Measurements from ENCODE around the gene KCNK4. TPM values are rescaled to one million over a fixed set of nuclear protein-coding genes. Genes with fewer than 3 reads are reported as not detected.

The KCNK4 gene
- total RNA-seq, 1 donor from 2014 or later: 0.17 TPM

Other genes with a start within 250 kb of the KCNK4 start
- 17.5 and 29.3 TPM in 2 replicates for gene MACROD1, start 125.2 kb upstream of the KCNK4 start, total RNA-seq
- 139 and 191 TPM in 2 replicates for gene STIP1, start 105.1 kb upstream of the KCNK4 start, total RNA-seq
- gene FERMT3, start 84.6 kb upstream of the KCNK4 start, total RNA-seq: 6.5 and 26.5 TPM in 2 replicates
- gene TRPT1, start 65.1 kb upstream of the KCNK4 start, total RNA-seq: 24.1 and 45.6 TPM in 2 replicates
- 43.2 and 44.6 TPM in 2 replicates for gene NUDT22, start 65.0 kb upstream of the KCNK4 start, total RNA-seq
- 7.0 and 17.4 TPM in 2 replicates for gene DNAJC4, start 60.8 kb upstream of the KCNK4 start, total RNA-seq
- 20.4 and 23.1 TPM in 2 replicates for gene VEGFB, start 56.7 kb upstream of the KCNK4 start, total RNA-seq
- 43.9 and 45.6 TPM in 2 replicates for gene FKBP2, start 50.2 kb upstream of the KCNK4 start, total RNA-seq
- gene PPP1R14B, start 44.4 kb upstream of the KCNK4 start, total RNA-seq: 238 and 297 TPM in 2 replicates
- gene PLCB3, start 39.8 kb upstream of the KCNK4 start, total RNA-seq: 37.8 and 54.6 TPM in 2 replicates
- 57.2 and 65.9 TPM in 2 replicates for gene BAD, start 6.6 kb upstream of the KCNK4 start, total RNA-seq
- gene GPR137, start 5.5 kb upstream of the KCNK4 start, total RNA-seq: 11.5 and 12.1 TPM in 2 replicates
- not detected in 2 replicates for gene CATSPERZ, start 9.1 kb downstream of the KCNK4 start, total RNA-seq
- 60.3 and 76.7 TPM in 2 replicates for gene ESRRA, start 14.2 kb downstream of the KCNK4 start, total RNA-seq
- 202 and 290 TPM in 2 replicates for gene TRMT112, start 26.3 kb downstream of the KCNK4 start, total RNA-seq
- gene PRDX5, start 26.8 kb downstream of the KCNK4 start, total RNA-seq: 129 and 245 TPM in 2 replicates
- 0.56 and 1.2 TPM in 2 replicates for gene CCDC88B, start 48.9 kb downstream of the KCNK4 start, total RNA-seq
- 35.9 and 46.6 TPM in 2 replicates for gene RPS6KA4, start 67.9 kb downstream of the KCNK4 start, total RNA-seq